ENCODE results near the gene MCOLN3.

MCOLN3 gene

GRCh38 chr1:84997667-84998600 is 50.4 kb downstream of the MCOLN3 start:
- DNase-seq (ENCODE audit: extremely low read depth, insufficient read length), result peak; percentile 57
- Histone ChIP-seq H3K27me3 (replicated peaks; ENCODE audit: control insufficient read depth, insufficient read depth, low read length) (no peaks in the 10 kb centered on the region), H3K4me3 (replicated peaks; ENCODE audit: low read depth, low read length) (peak overlapping the region; percentile 94), H3K36me3 (ENCODE audit: control insufficient read depth, insufficient read depth, low read length) (no peaks in the 10 kb centered on the region)
- TF ChIP-seq CTCF (IDR thresholded peaks at IDR 0.05; ENCODE audit: insufficient read depth, low read length, poor library complexity, severe bottlenecking), result no peak

GRCh38 chr1:84996846-84997666 is 51.2 kb downstream of the MCOLN3 start, which contains the start of gene MCOLN2:
Gene MCOLN2, minus strand, starts transcription at chr1:84997113. Its CDS starts 241 bp downstream, at chr1:84996872.
- Histone ChIP-seq H3K36me3 (ENCODE audit: control insufficient read depth, insufficient read depth, low read length) (no peaks in the 10 kb centered on the region), H3K4me3 (replicated peaks; ENCODE audit: low read depth, low read length) (peak within 1 kb of the TSS; percentile 94), H3K27me3 (replicated peaks; ENCODE audit: control insufficient read depth, insufficient read depth, low read length) (no peaks in the 10 kb centered on the region)
- peak; percentile 13 for TF ChIP-seq CTCF (IDR thresholded peaks at IDR 0.05; ENCODE audit: insufficient read depth, low read length, poor library complexity, severe bottlenecking)
- DNase-seq (ENCODE audit: extremely low read depth, insufficient read length), result peak; percentile 77

GRCh38 chr1:84995484-84996334 is 52.6 kb downstream of the MCOLN3 start:
- Histone ChIP-seq H3K27me3 (replicated peaks; ENCODE audit: control insufficient read depth, insufficient read depth, low read length) (no peaks in the 10 kb centered on the region), H3K36me3 (ENCODE audit: control insufficient read depth, insufficient read depth, low read length) (no peaks in the 10 kb centered on the region), H3K4me3 (replicated peaks; ENCODE audit: low read depth, low read length) (peak overlapping the region; percentile 94)
- no peak for TF ChIP-seq CTCF (IDR thresholded peaks at IDR 0.05; ENCODE audit: insufficient read depth, low read length, poor library complexity, severe bottlenecking)
- peak; percentile 73 for DNase-seq (ENCODE audit: extremely low read depth, insufficient read length)

GRCh38 chr1:84991097-84991920 is 57.0 kb downstream of the MCOLN3 start:
- no peaks in the 10 kb centered on the region for H3K27me3 ChIP-seq (replicated peaks; ENCODE audit: control insufficient read depth, insufficient read depth, low read length)
- peak; percentile 46 for DNase-seq (ENCODE audit: extremely low read depth, insufficient read length)
- no peaks in the 10 kb centered on the region for H3K36me3 ChIP-seq (ENCODE audit: control insufficient read depth, insufficient read depth, low read length)
- peak overlapping the region; percentile 56 for H3K4me3 ChIP-seq (replicated peaks; ENCODE audit: low read depth, low read length)
- no peak for TF ChIP-seq CTCF (IDR thresholded peaks at IDR 0.05; ENCODE audit: insufficient read depth, low read length, poor library complexity, severe bottlenecking)
